T-helper 1 cell treated with Interleukin-12 subunit alpha and Interleukin-12 subunit beta and Interleukin-4 antibody, amounts not matched to agents 30 ng/mL and 1 ng/mL, for 36 hours (primary cell): ENCODE data around the gene CTCF. TPM values are rescaled to one million over a fixed set of nuclear protein-coding genes. Genes with fewer than 3 reads are reported as not detected.
"Not testable (repeated sequence)": the region's sequence is repeated elsewhere in the genome, so short reads cannot be mapped to it uniquely, and the experiment has no call there.

Experiments used
- intact Hi-C: fragments of 100-400 bp; cut with micrococcal nuclease; formaldehyde crosslinking; loops from one replicate; pipeline ENCODE4 v1.15.1; 2024
- total RNA-seq: library from RNA; stranded (reverse); gene quantifications from 2 replicates; pipeline ENCODE4 v1.2.3, GENCODE V29; 2022

The CTCF gene
- total RNA-seq, 1 donor from 2014 or later, result 75.3 TPM

GRCh38 chr16:67533024-67533560, 29.2 kb upstream of the CTCF start:
- intact Hi-C loops, result no loop called here

- intact Hi-C loops, result not testable (repeated sequence)
Observed at GRCh38 chr16:67533987-67534386, 28.3 kb upstream of the CTCF start.

- intact Hi-C loops, result no loop called here
Observed at GRCh38 chr16:67534431-67534830, 27.9 kb upstream of the CTCF start.

- intact Hi-C loops, result no loop called here
Observed at GRCh38 chr16:67535201-67535600, 27.1 kb upstream of the CTCF start.

GRCh38 chr16:67537270-67537635, 25.1 kb upstream of the CTCF start:
- intact Hi-C loops, result no loop called here

GRCh38 chr16:67537636-67538591, 24.4 kb upstream of the CTCF start:
- intact Hi-C loops, result loop anchor here (1.0 kb wide), 1 partner anchor 44 kb away; no protein-coding TSS in a partner anchor

- intact Hi-C loops, result loop anchor here (1.0 kb wide), 1 partner anchor 44 kb away; no protein-coding TSS in a partner anchor
Observed at GRCh38 chr16:67538666-67539101, 23.6 kb upstream of the CTCF start.

GRCh38 chr16:67539271-67539670, 23.1 kb upstream of the CTCF start:
- intact Hi-C loops, result no loop called here

- intact Hi-C loops, result no loop called here
Observed at GRCh38 chr16:67539691-67540635, 22.4 kb upstream of the CTCF start.

GRCh38 chr16:67540756-67541155, 21.6 kb upstream of the CTCF start:
- intact Hi-C loops, result no loop called here

GRCh38 chr16:67541391-67542263, 20.7 kb upstream of the CTCF start:
- intact Hi-C loops, result loop anchor here (1.0 kb wide), 6 partner anchors 20 to 178 kb away; partner anchors contain the start of genes ACD, CARMIL2, CTCF and GFOD2

GRCh38 chr16:67542464-67542863, 19.9 kb upstream of the CTCF start:
- intact Hi-C loops, result loop anchor here (1.0 kb wide), 6 partner anchors 20 to 177 kb away; partner anchors contain the start of genes ACD, CARMIL2, CTCF and GFOD2

GRCh38 chr16:67543036-67543435, 19.3 kb upstream of the CTCF start:
- intact Hi-C loops, result no loop called here

- intact Hi-C loops, result no loop called here
Observed at GRCh38 chr16:67543582-67543981, 18.7 kb upstream of the CTCF start.

GRCh38 chr16:67544329-67544841, 17.9 kb upstream of the CTCF start:
- intact Hi-C loops, result no loop called here

- intact Hi-C loops, result no loop called here
Observed at GRCh38 chr16:67544844-67545664, 17.3 kb upstream of the CTCF start.

GRCh38 chr16:67545665-67546024, 16.7 kb upstream of the CTCF start:
- intact Hi-C loops, result loop anchor here (2.0 kb wide), 1 partner anchor 65 kb away; the partner anchor contains the start of gene ATP6V0D1

GRCh38 chr16:67546091-67546501, 16.2 kb upstream of the CTCF start:
- intact Hi-C loops, result loop anchor here (2.0 kb wide), 1 partner anchor 65 kb away; the partner anchor contains the start of gene ATP6V0D1
